Measurements from ENCODE around the gene RHBDL2. TPM values are rescaled to one million over a fixed set of nuclear protein-coding genes. Genes with fewer than 3 reads are reported as not detected.

Gene RHBDL2
- total and polyA plus RNA-seq, 8 donors: 4.3 to 24.9 (median 9.2) TPM; not detected in 2

DNA sequence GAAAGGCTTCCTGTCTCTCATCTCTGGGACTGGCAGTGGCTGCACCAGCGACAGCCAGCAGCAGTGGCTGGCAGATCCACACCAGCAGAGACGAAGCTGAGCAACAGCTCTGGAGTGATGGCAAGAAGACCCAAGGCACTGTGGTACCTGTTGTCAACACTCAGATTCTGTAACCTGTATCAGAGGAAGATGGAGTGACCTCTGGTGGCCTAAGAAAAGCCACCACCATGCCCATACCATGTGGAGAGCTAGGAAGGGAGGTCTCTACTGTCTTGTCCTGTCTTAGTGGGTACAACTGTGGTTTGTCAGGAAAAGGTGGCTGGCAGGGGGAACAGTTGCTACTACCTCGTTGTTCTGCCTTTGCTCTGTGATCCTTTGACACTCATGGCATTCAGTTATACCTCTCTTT is 22.5 kb upstream of the RHBDL2 start:
- no peak for DNase-seq
- 48 to 72% (median 61%) methylated on average over 3 of the region's 3 CpGs for WGBS, 5 donors

DNA sequence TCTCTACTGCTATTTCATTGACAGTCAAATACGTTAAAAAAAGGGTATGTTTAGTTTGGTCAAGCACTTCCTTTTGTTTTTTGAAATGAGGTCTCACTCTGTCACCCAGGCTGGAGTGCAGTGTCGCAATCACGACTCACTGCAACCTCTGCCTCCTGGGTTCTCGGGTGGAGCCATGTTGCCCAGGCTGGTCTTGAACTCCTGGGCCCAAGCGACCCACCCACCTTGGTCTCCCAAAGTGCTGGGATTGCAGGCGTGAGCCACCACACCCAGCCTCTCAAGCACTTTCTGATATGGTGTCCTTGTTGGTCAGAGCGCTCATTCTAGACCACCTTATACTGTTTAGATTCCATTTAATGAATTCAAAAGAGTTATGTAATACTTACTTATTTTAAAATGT is 20.9 kb upstream of the RHBDL2 start:
- Histone ChIP-seq H3K9me3 (no peaks in the 10 kb centered on the region), H3K4me3 (no peak overlapping the region), H3K27ac (no peak overlapping the region), H3K4me1 (no peaks in the 10 kb centered on the region), H3K36me3 (no peaks in the 10 kb centered on the region), H3K27me3 (no peaks in the 10 kb centered on the region)
- 78 to 87% (median 84%) methylated on average over 7 of the region's 7 CpGs for WGBS, 5 donors
- DNase-seq: no peak
- intact Hi-C loops (cut with DNase I; ENCODE audit: low total_unique reads): no loop called here
- TF ChIP-seq EP300 (IDR thresholded peaks at IDR 0.05) (no peak), POLR2AphosphoS5 (IDR thresholded peaks at IDR 0.05) (no peak), POLR2A (IDR thresholded peaks at IDR 0.05) (no peak)
- TF ChIP-seq, protein P1, sequence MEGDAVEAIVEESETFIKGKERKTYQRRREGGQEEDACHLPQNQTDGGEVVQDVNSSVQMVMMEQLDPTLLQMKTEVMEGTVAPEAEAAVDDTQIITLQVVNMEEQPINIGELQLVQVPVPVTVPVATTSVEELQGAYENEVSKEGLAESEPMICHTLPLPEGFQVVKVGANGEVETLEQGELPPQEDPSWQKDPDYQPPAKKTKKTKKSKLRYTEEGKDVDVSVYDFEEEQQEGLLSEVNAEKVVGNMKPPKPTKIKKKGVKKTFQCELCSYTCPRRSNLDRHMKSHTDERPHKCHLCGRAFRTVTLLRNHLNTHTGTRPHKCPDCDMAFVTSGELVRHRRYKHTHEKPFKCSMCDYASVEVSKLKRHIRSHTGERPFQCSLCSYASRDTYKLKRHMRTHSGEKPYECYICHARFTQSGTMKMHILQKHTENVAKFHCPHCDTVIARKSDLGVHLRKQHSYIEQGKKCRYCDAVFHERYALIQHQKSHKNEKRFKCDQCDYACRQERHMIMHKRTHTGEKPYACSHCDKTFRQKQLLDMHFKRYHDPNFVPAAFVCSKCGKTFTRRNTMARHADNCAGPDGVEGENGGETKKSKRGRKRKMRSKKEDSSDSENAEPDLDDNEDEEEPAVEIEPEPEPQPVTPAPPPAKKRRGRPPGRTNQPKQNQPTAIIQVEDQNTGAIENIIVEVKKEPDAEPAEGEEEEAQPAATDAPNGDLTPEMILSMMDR (IDR thresholded peaks at IDR 0.05): no peak

More for the DNA sequence above, 22.5 kb upstream of the RHBDL2 start:
- TF ChIP-seq POLR2AphosphoS5 (IDR thresholded peaks at IDR 0.05): no peak
- TF ChIP-seq, protein P1 (IDR thresholded peaks at IDR 0.05): peak in 1 of 7 experiments; percentile 12
- H3K27me3 ChIP-seq: no peaks in the 10 kb centered on the region
- intact Hi-C loops (cut with DNase I; ENCODE audit: low total_unique reads): no loop called here
- H3K4me1 ChIP-seq: peaks cover 0 to 7% (median 0%) of the 10 kb centered on the region in 4 donors
- no peak overlapping the region for H3K4me3 ChIP-seq
- no peak overlapping the region for H3K27ac ChIP-seq
- no peaks in the 10 kb centered on the region for H3K9me3 ChIP-seq
- H3K36me3 ChIP-seq: no peaks in the 10 kb centered on the region

DNA sequence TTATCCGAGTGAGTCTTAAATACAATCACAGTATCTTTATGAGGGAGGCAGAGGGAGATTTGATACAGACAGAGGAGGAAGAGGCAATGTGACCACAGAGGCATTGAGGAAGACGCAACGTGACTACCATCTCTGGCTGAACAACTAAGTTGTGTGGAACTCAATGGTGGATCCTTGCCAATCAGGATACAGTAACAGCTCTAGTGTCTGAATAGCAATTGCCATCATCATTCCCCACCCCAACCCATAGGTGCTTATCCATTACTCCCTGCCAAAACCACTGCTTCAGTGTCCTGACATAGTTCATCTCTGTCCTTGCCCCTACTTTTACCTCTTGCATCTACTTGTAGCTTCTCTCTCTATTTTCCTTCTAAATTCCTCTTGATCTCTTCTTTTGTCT is 20.5 kb upstream of the RHBDL2 start:
- intact Hi-C loops (cut with DNase I; ENCODE audit: low total_unique reads): no loop called here
- Histone ChIP-seq H3K4me3 (no peak overlapping the region), H3K9me3 (no peaks in the 10 kb centered on the region), H3K4me1 (no peaks in the 10 kb centered on the region), H3K27me3 (no peaks in the 10 kb centered on the region), H3K36me3 (no peaks in the 10 kb centered on the region), H3K27ac (no peak overlapping the region)
- TF ChIP-seq POLR2A (IDR thresholded peaks at IDR 0.05) (no peak), EP300 (IDR thresholded peaks at IDR 0.05) (no peak), POLR2AphosphoS5 (IDR thresholded peaks at IDR 0.05) (no peak)
- TF ChIP-seq, protein P1 (IDR thresholded peaks at IDR 0.05): no peak
- 70 to 89% (median 81%) methylated on average over 3 of the region's 3 CpGs for WGBS, 5 donors
- DNase-seq: no peak

DNA sequence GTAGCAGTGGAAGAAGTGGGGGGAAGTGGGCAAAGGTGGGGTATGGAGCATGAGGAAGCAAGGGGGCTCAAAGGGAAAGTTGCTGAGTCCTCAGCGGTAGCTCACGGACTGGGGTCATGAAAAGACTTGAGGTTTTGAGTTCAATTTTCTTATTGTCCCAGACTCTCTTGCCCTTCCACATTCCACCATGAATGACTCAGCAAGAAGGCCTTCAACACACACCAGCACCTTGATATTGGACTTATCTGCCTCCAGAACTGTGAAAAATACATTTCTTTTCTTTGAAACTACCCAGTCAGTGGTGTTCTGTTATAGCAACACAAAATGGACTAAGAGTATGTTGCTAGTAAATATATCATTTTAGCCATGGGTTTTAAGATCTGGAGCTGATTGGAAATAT is 17.3 kb upstream of the RHBDL2 start:
- WGBS, 5 donors: 68 to 91% (median 84%) methylated on average over 2 of the region's 2 CpGs

More for the DNA sequence above, 17.3 kb upstream of the RHBDL2 start:
- Histone ChIP-seq H3K9me3 (no peaks in the 10 kb centered on the region), H3K27ac (no peak overlapping the region), H3K4me3 (no peak overlapping the region), H3K36me3 (no peaks in the 10 kb centered on the region), H3K27me3 (no peaks in the 10 kb centered on the region), H3K4me1 (no peaks in the 10 kb centered on the region)
- intact Hi-C loops (cut with DNase I; ENCODE audit: low total_unique reads): no loop called here
- DNase-seq: peak in 1 of 2 donors; percentile 29
- TF ChIP-seq POLR2A (IDR thresholded peaks at IDR 0.05): no peak
- TF ChIP-seq, protein P1 (IDR thresholded peaks at IDR 0.05): no peak
- no peak for TF ChIP-seq EP300 (IDR thresholded peaks at IDR 0.05)
- TF ChIP-seq POLR2AphosphoS5 (IDR thresholded peaks at IDR 0.05): no peak
